ENCODE results near the gene SMCO4.
"Not testable (repeated sequence)": the region's sequence is repeated elsewhere in the genome, so short reads cannot be mapped to it uniquely, and the experiment has no call there.

SMCO4 gene

GRCh38 chr11:93464927-93465540, 78.2 kb downstream of the SMCO4 start:
- DNase-seq = no peak

GRCh38 chr11:93463666-93464065, 79.5 kb downstream of the SMCO4 start:
- not testable (repeated sequence) for DNase-seq

GRCh38 chr11:93458286-93458685, 84.9 kb downstream of the SMCO4 start:
- no peak for DNase-seq

- DNase-seq = no peak
Observed at GRCh38 chr11:93444617-93445073, 98.5 kb downstream of the SMCO4 start.

- DNase-seq = not testable (repeated sequence)
Observed at GRCh38 chr11:93443232-93443631, 100.0 kb downstream of the SMCO4 start.

- DNase-seq = no peak
Observed at GRCh38 chr11:93432247-93432646, 110.9 kb downstream of the SMCO4 start.
